Sigmoid colon (tissue), 7 donors: Measurements from ENCODE around the gene LIMK1. TPM values are rescaled to one million over a fixed set of nuclear protein-coding genes. Genes with fewer than 3 reads are reported as not detected.
"Not testable (repeated sequence)": the region's sequence is repeated elsewhere in the genome, so short reads cannot be mapped to it uniquely, and the experiment has no call there.

Experiments used
- DNase-seq: peaks from one replicate; pipeline ENCODE4 v3.0.0-alpha.2; 2019
- H3K27ac ChIP-seq, 4 donors: fragments of 200-600 bp; sonication (generic); one replicate each; pipeline ENCODE4 v1.5.1; 2016 to 2019; ENCODE audit warnings: mild to moderate bottlenecking in 1 of 4
- H3K27me3 ChIP-seq, 3 donors: fragments of 200-600 bp; sonication (generic); one replicate each; pipeline ENCODE4 v1.5.1; 2019; ENCODE audit warnings: mild to moderate bottlenecking in 1 of 3
- H3K36me3 ChIP-seq, 4 donors: fragments of 200-600 bp; sonication (generic); one replicate each; pipeline ENCODE4 v1.5.1; 2016 to 2019
- H3K4me1 ChIP-seq, 4 donors: fragments of 200-600 bp; sonication (generic); one replicate each; pipeline ENCODE4 v1.5.1; 2017 to 2019
- H3K4me3 ChIP-seq, 4 donors: fragments of 200-600 bp; sonication (generic); one replicate each; pipeline ENCODE4 v1.5.1; 2017 to 2019; ENCODE audit warnings: mild to moderate bottlenecking in 2 of 4, moderate library complexity in 1 of 4
- H3K9me3 ChIP-seq, 4 donors: fragments of 200-600 bp in 3 of 4; sonication (generic) in 3 of 4; one replicate each; pipeline versions ENCODE4 v1.5.1 to v1.6.1; 2013 to 2019
- CTCF ChIP-seq, 4 experiments: fragments of 450-650 bp in 3 of 4; fragments of 200-600 bp in 1 of 4; IDR thresholded peaks; one replicate each; pipeline ENCODE4 v1.5.1; 2016 to 2019; ENCODE audit warnings: antibody characterized with exemption in 4 of 4, mild to moderate bottlenecking in 3 of 4, moderate library complexity in 2 of 4
- EP300 ChIP-seq, 4 donors: sonication (generic); formaldehyde crosslinking; IDR thresholded peaks; one replicate each; pipeline ENCODE4 v1.6.1; 2017; ENCODE audit warnings: antibody characterized with exemption in 4 of 4
- POLR2A ChIP-seq, 2 donors: fragments of 450-650 bp; IDR thresholded peaks; one replicate each; pipeline ENCODE4 v1.6.1; 2016; ENCODE audit warnings: antibody characterized with exemption in 2 of 2, mild to moderate bottlenecking in 2 of 2, moderate library complexity in 2 of 2
- POLR2AphosphoS5 ChIP-seq, 4 donors: sonication (generic); formaldehyde crosslinking; IDR thresholded peaks; one replicate each; pipeline ENCODE4 v1.6.1; 2017; ENCODE audit warnings: antibody characterized with exemption in 4 of 4
- WGBS, 2 donors: extraction: QIAGEN DNeasy Blood & Tissue Kit; methylation state at CpG; one replicate each; pipeline ENCODE4 v1.1.7; 2013; 5-methylcytosine and 5-hydroxymethylcytosine counted together
- intact Hi-C: fragments of 100-400 bp; cut with DNase I; formaldehyde crosslinking; loops from one replicate; pipeline ENCODE4 v1.15.1; 2023
- polyA plus RNA-seq, 3 donors: library from polyadenylated mRNA; stranded (reverse); fragments of 200-250 nt; gene quantifications; one replicate each; pipeline ENCODE4 v1.2.3, GENCODE V29; 2013
- total RNA-seq, 4 donors: library from RNA; depleted of rRNA; stranded (reverse); fragments of >200 nt; gene quantifications; one replicate each; pipeline ENCODE4 v1.1.0, GENCODE V29; 2016
- donor health status: healthy with polysubstance abuse.
- donor health status: Bipolar disorder and iron deficiency.
- donor health status: healthy.

Gene LIMK1
- total and polyA plus RNA-seq, 7 donors: 4.6 to 16.3 (median 9.6) TPM

GRCh38 chr7:74165867-74166593 lies 82.4 kb downstream of the LIMK1 start:
- intact Hi-C loops: loop anchor here (10.0 kb wide), 1 partner anchor 301 kb away; the partner anchor contains the start of gene TMEM270
- TF ChIP-seq EP300 (IDR thresholded peaks at IDR 0.05): no peak
- TF ChIP-seq CTCF (IDR thresholded peaks at IDR 0.05): no peak
- no peak for TF ChIP-seq POLR2A (IDR thresholded peaks at IDR 0.05)
- no peak for TF ChIP-seq POLR2AphosphoS5 (IDR thresholded peaks at IDR 0.05)
- peak overlapping the region in 2 of 4 donors; percentile 53 to 58 for H3K27ac ChIP-seq
- no peak for DNase-seq
- no peaks in the 10 kb centered on the region for H3K9me3 ChIP-seq
- 95 to 97% methylated on average over 15 of the region's 15 CpGs for WGBS, 2 donors
- H3K36me3 ChIP-seq: no peaks in the 10 kb centered on the region
- H3K4me3 ChIP-seq: no peak overlapping the region
- H3K27me3 ChIP-seq: no peaks in the 10 kb centered on the region
- peaks cover 0 to 13% (median 10%) of the 10 kb centered on the region in 4 donors for H3K4me1 ChIP-seq

- DNase-seq, H3K9me3 ChIP-seq, H3K4me3 ChIP-seq, H3K36me3 ChIP-seq, H3K27me3 ChIP-seq, H3K27ac ChIP-seq: not testable (repeated sequence)
- WGBS, 2 donors: 19 to 78% methylated on average over 6 of the region's 6 CpGs
- intact Hi-C loops: loop anchor here (10.0 kb wide), 1 partner anchor 303 kb away; the partner anchor contains the start of gene TMEM270
- H3K4me1 ChIP-seq: peaks cover 0 to 13% (median 10%) of the 10 kb centered on the region in 4 donors
These were observed 83.7 kb downstream of the LIMK1 start for GRCh38 chr7:74167324-74167723.

Other genes with a start within 250 kb of the LIMK1 start
- gene METTL27, start 241.3 kb upstream of the LIMK1 start, total RNA-seq: 1 to 10 TPM in 3 of 4 donors, under 1 TPM in 1; 0.99 to 5.5 (median 2.1) TPM
- gene METTL27, start 241.3 kb upstream of the LIMK1 start, polyA plus RNA-seq: 10 to 100 TPM in 1 of 3 donors, 1 to 10 TPM in 2; 2.1 to 12.3 (median 4.8) TPM
- gene TMEM270, start 222.6 kb upstream of the LIMK1 start, total RNA-seq: not detected
- under 1 TPM in 1 of 3 donors, not detected in 2; 0.39 TPM for gene TMEM270, start 222.6 kb upstream of the LIMK1 start, polyA plus RNA-seq
- 100 to 1,000 TPM in 1 of 4 donors, 10 to 100 TPM in 3; 13.3 to 174 (median 36.4) TPM for gene ELN, start 55.6 kb upstream of the LIMK1 start, total RNA-seq
- 10 to 100 TPM in 1 of 3 donors, 1 to 10 TPM in 2; 2.5 to 41.2 (median 6.6) TPM for gene ELN, start 55.6 kb upstream of the LIMK1 start, polyA plus RNA-seq
- gene EIF4H, start 90.6 kb downstream of the LIMK1 start, total RNA-seq: 100 to 1,000 TPM; 201 to 274 (median 228) TPM
- 100 to 1,000 TPM; 196 to 258 (median 224) TPM for gene EIF4H, start 90.6 kb downstream of the LIMK1 start, polyA plus RNA-seq
- 10 to 100 TPM in 1 of 4 donors, 1 to 10 TPM in 3; 2.5 to 13.0 (median 4.4) TPM for gene LAT2, start 126.2 kb downstream of the LIMK1 start, total RNA-seq
- 10 to 100 TPM in 2 of 3 donors, 1 to 10 TPM in 1; 4.8 to 31.1 (median 16.2) TPM for gene LAT2, start 126.2 kb downstream of the LIMK1 start, polyA plus RNA-seq
- gene RFC2, start 170.6 kb downstream of the LIMK1 start, total RNA-seq: 10 to 100 TPM in 3 of 4 donors, 1 to 10 TPM in 1; 3.3 to 17.8 (median 14.8) TPM
- 10 to 100 TPM; 18.0 to 30.0 (median 22.2) TPM for gene RFC2, start 170.6 kb downstream of the LIMK1 start, polyA plus RNA-seq
- gene CLIP2, start 205.6 kb downstream of the LIMK1 start, total RNA-seq: 10 to 100 TPM; 20.7 to 35.5 (median 22.3) TPM
- 10 to 100 TPM; 23.4 to 56.4 (median 40.2) TPM for gene CLIP2, start 205.6 kb downstream of the LIMK1 start, polyA plus RNA-seq